Activated CD8-positive, alpha-beta memory T cell treated with anti-CD3 and anti-CD28 coated beads for 1 hour (primary cell): ENCODE results near the gene C3orf85.

Experiments
- DNase-seq, 2 donors: peaks; one replicate each; pipeline ENCODE4 v3.0.0-alpha.2; 2020; ENCODE audit warnings: low read depth in 1 of 2; ENCODE audit errors: extremely low read depth in 1 of 2

C3orf85 gene

GRCh38 chr3:109149078-109149477 lies 12.6 kb downstream of the C3orf85 start:
- DNase-seq = no peak

- DNase-seq = no peak
These were observed 15.8 kb downstream of the C3orf85 start for GRCh38 chr3:109152320-109152719.

GRCh38 chr3:109154979-109155378 lies 18.5 kb downstream of the C3orf85 start:
- no peak for DNase-seq

- DNase-seq = no peak
These were observed 19.3 kb downstream of the C3orf85 start for GRCh38 chr3:109155828-109156227.

GRCh38 chr3:109161487-109162123 lies 25.1 kb downstream of the C3orf85 start:
- no peak for DNase-seq

- DNase-seq = no peak
These were observed 29.4 kb downstream of the C3orf85 start for GRCh38 chr3:109165905-109166304.

- no peak for DNase-seq
These were observed 35.0 kb downstream of the C3orf85 start for GRCh38 chr3:109171479-109171878.

GRCh38 chr3:109175411-109175810 lies 38.9 kb downstream of the C3orf85 start:
- DNase-seq = no peak

- no peak for DNase-seq
These were observed 40.2 kb downstream of the C3orf85 start for GRCh38 chr3:109176726-109177125.

- no peak for DNase-seq
These were observed 41.4 kb downstream of the C3orf85 start for GRCh38 chr3:109177908-109178307.

GRCh38 chr3:109178708-109179107 lies 42.2 kb downstream of the C3orf85 start:
- DNase-seq = no peak

GRCh38 chr3:109184726-109185125 lies 48.2 kb downstream of the C3orf85 start:
- DNase-seq = no peak

- DNase-seq = no peak
These were observed 50.9 kb downstream of the C3orf85 start for GRCh38 chr3:109187390-109187789.

- DNase-seq = no peak
These were observed 52.2 kb downstream of the C3orf85 start for GRCh38 chr3:109188741-109189140.

- DNase-seq = no peak
These were observed 54.9 kb downstream of the C3orf85 start for GRCh38 chr3:109191421-109191820.

- DNase-seq = no peak
These were observed 59.3 kb downstream of the C3orf85 start for GRCh38 chr3:109195815-109196214.
